NT2/D1 (cell line): Measurements from ENCODE around the gene TTLL11.

Source experiments
- DNase-seq: peaks from one replicate; pipeline ENCODE4 v3.0.0-alpha.2; 2011; ENCODE audit warnings: low read depth, low spot score
- H3K27me3 ChIP-seq: 2 replicates; pipeline ENCODE4 v1.6.0; 2011; ENCODE audit warnings: mild to moderate bottlenecking; ENCODE audit not compliant: insufficient read length, insufficient read depth
- H3K36me3 ChIP-seq: 2 replicates; pipeline ENCODE4 v1.6.1; 2011; ENCODE audit warnings: mild to moderate bottlenecking, low read length, mixed read lengths; ENCODE audit not compliant: insufficient read depth, insufficient read length
- H3K4me1 ChIP-seq: 2 replicates; pipeline ENCODE4 v1.5.1; 2011; ENCODE audit not compliant: insufficient read depth, insufficient read length
- H3K4me3 ChIP-seq: 2 replicates; pipeline ENCODE4 v1.5.1; 2011; ENCODE audit warnings: low read depth; ENCODE audit not compliant: insufficient read length
- H3K9ac ChIP-seq: 2 replicates; pipeline ENCODE4 v1.6.0; 2011; ENCODE audit warnings: low read depth; ENCODE audit not compliant: insufficient read length
- H3K9me3 ChIP-seq: 2 replicates; pipeline ENCODE4 v1.5.1; 2011; ENCODE audit warnings: mild to moderate bottlenecking, low read length; ENCODE audit not compliant: insufficient read depth
- SUZ12 ChIP-seq: IDR thresholded peaks from 2 replicates; pipeline ENCODE4 v1.6.1; 2011; ENCODE audit not compliant: insufficient read length, insufficient read depth; ENCODE audit errors: extremely low read depth
- YY1 ChIP-seq: IDR thresholded peaks from 2 replicates; pipeline ENCODE4 v1.6.1; 2011; ENCODE audit not compliant: insufficient read length, insufficient read depth
- ZNF274 ChIP-seq: IDR thresholded peaks from 2 replicates; pipeline ENCODE4 v1.6.1; 2011; ENCODE audit warnings: mild to moderate bottlenecking, low read depth, low read length

The TTLL11 gene

DNA sequence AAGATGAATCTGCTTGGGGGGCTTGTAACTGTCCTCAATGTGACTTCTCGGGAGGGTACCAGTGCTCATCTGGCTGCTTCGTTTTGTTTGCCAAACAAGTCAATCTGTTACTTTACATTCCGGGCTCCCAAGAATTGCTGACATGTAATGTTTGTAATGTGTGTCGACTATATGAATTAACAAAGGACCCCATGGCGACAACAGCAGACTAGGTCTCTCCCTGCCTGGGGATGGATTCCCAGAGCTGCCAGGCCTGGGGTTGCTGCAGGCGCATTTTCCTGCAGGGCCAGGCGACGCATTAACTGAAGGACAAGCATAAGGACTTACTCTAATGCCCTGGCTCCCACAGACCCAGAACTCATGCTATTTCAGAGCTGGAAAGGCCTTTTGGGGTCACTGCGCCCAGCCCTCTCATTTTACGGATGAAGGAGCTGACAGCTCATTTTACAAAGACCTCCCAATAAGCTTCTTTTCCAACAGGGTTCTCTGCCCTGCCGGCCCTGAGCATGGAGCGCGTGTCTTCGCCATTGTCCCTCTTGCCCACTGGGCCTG is 214.8 kb downstream of the TTLL11 start:
- no peak overlapping the region for H3K4me3 ChIP-seq
- H3K9me3 ChIP-seq, result no peaks in the 10 kb centered on the region
- peaks cover 7% of the 10 kb centered on the region for H3K27me3 ChIP-seq
- H3K36me3 ChIP-seq, result no peaks in the 10 kb centered on the region
- peaks cover 4% of the 10 kb centered on the region for H3K4me1 ChIP-seq
- TF ChIP-seq SUZ12 (no peak), ZNF274 (no peak), YY1 (no peak)
- no peak for DNase-seq
- no peak overlapping the region for H3K9ac ChIP-seq

GRCh38 chr9:121876658-121877271 is 216.3 kb downstream of the TTLL11 start:
- DNase-seq, result no peak
- no peak overlapping the region for H3K4me3 ChIP-seq
- no peaks in the 10 kb centered on the region for H3K36me3 ChIP-seq
- no peak overlapping the region for H3K9ac ChIP-seq
- H3K27me3 ChIP-seq, result peaks cover 5% of the 10 kb centered on the region
- H3K4me1 ChIP-seq, result peaks cover 4% of the 10 kb centered on the region
- no peaks in the 10 kb centered on the region for H3K9me3 ChIP-seq
- no peak for TF ChIP-seq ZNF274
- no peak for TF ChIP-seq YY1
- TF ChIP-seq SUZ12, result no peak

- Histone ChIP-seq H3K4me3 (no peak overlapping the region), H3K9ac (no peak overlapping the region), H3K27me3 (peaks cover 10% of the 10 kb centered on the region), H3K36me3 (no peaks in the 10 kb centered on the region), H3K9me3 (no peaks in the 10 kb centered on the region), H3K4me1 (peaks cover 4% of the 10 kb centered on the region)
- no peak for TF ChIP-seq YY1
- no peak for TF ChIP-seq SUZ12
- TF ChIP-seq ZNF274, result no peak
- DNase-seq, result no peak
Measured at GRCh38 chr9:121876255-121876654, 216.9 kb downstream of the TTLL11 start.

DNA sequence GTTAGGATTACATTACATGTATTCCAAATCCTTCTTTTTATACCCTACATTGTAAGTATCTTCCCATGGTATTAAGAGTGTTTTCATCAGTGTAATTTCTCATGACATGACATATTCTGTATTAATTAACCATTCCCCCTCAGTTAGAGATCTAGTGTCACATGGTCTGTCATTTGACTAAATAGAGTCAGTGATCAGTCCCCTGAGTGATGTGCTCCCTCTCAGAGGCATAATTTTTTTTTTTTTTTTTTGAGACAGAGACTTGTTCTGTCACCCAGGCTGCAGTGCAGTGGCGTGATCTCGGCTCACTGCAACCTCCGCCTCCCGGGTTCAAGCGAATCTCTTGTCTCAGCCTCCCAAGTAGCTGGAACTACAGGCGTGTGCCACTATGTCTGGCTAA is 218.6 kb downstream of the TTLL11 start:
- Histone ChIP-seq H3K9me3 (no peaks in the 10 kb centered on the region), H3K4me1 (peaks cover 4% of the 10 kb centered on the region), H3K4me3 (no peak overlapping the region), H3K36me3 (no peaks in the 10 kb centered on the region), H3K9ac (no peak overlapping the region), H3K27me3 (peaks cover 10% of the 10 kb centered on the region)
- no peak for TF ChIP-seq ZNF274
- no peak for TF ChIP-seq SUZ12
- TF ChIP-seq YY1, result no peak
- no peak for DNase-seq

DNA sequence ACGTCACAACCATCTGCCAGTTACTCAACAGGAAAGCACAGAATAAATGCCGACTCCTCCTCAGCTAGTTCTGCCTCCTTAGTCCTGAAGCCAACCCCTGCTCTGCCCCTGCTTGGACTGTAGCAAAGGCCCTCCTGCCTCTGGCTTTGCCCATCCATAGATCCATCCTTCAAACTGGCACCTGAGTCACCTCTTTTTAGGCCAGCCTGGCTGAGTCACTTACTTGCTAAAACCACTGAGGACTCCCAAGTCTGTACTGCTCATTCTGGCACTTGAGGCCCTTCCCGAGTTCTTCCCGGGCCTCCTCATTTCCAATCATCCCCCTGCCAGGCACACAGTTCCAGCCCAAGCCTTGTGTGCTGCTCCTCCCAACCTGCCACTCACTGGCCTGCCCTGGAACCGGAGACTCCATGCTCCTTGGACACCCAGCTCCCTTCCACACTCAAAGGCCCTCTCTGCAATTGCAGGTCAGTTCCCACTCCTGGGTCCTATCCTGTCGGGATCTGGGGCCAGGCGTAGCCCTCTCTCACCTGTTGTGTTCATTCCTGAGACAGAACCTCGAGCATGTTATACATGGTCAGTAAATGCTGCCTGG is 221.6 kb downstream of the TTLL11 start:
- Histone ChIP-seq H3K9ac (no peak overlapping the region), H3K9me3 (no peaks in the 10 kb centered on the region), H3K27me3 (peaks cover 7% of the 10 kb centered on the region), H3K4me1 (no peaks in the 10 kb centered on the region), H3K4me3 (no peak overlapping the region), H3K36me3 (no peaks in the 10 kb centered on the region)
- TF ChIP-seq YY1 (no peak), SUZ12 (no peak), ZNF274 (no peak)
- DNase-seq, result no peak

DNA sequence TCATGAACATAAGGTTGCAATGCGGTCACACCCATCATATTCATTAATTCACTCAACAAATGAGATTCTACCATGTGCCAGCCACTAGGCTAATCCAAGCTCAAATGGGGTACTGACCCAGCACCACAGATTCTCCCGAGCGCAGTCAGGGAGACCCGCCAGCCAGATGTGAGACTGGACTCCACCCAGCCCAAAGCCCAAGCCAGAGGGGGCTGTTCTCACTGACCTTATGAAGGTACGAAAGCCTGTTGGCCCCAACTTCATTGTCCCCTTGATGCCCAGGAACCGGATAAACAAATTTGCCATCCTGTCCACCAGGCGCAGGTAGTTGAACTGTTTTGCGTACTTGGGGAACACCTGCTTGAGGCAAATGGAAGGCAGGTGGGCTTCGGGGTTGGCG is 222.8 kb downstream of the TTLL11 start:
- Histone ChIP-seq H3K27me3 (peaks cover 7% of the 10 kb centered on the region), H3K36me3 (no peaks in the 10 kb centered on the region), H3K9ac (no peak overlapping the region), H3K9me3 (no peaks in the 10 kb centered on the region), H3K4me3 (no peak overlapping the region), H3K4me1 (no peaks in the 10 kb centered on the region)
- no peak for DNase-seq
- no peak for TF ChIP-seq ZNF274
- TF ChIP-seq SUZ12, result no peak
- TF ChIP-seq YY1, result no peak

DNA sequence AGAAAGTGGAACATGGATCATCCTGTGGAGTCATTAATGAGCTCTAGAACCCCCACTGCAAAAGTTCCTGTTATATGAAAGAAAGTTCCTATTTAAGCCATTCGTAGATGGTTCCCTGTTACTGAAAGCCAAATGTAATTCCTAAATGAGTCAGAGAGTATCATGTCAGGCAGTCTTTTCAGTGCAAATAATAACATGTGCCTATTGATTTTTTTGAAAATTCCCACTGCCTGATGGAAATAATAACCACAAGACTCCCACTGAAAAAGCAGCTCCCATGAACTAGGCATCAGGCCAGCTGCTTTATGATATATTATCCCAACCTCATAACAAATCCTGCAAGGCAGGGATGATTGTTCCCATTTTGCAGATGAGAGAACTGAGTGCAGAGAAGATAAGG is 224.5 kb downstream of the TTLL11 start:
- Histone ChIP-seq H3K9ac (no peak overlapping the region), H3K9me3 (no peaks in the 10 kb centered on the region), H3K27me3 (peaks cover 7% of the 10 kb centered on the region), H3K4me1 (no peaks in the 10 kb centered on the region), H3K4me3 (no peak overlapping the region), H3K36me3 (no peaks in the 10 kb centered on the region)
- no peak for TF ChIP-seq YY1
- no peak for DNase-seq

DNA sequence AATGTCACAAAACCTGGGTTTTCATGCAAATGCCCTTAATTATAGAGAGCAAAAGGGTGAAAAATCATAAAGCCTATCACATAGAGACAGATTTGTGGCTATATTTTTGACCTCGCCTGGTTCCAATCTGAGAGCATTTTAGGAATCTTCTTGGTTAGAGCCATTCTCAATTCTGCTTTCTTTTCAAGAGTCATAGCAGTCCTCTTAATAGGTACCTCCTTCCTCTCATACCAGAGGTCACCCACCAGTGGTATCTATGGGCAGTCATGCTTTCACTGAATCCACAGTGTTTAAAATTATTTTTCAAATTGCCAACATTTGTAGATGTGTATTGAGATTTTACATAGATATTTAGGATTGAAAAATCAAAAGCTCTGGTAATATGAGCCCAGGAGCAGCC is 226.2 kb downstream of the TTLL11 start:
- TF ChIP-seq SUZ12 (no peak), ZNF274 (no peak), YY1 (no peak)
- H3K9me3 ChIP-seq, result no peaks in the 10 kb centered on the region
- DNase-seq, result no peak

More for the DNA sequence above, 226.2 kb downstream of the TTLL11 start:
- H3K4me1 ChIP-seq, result no peaks in the 10 kb centered on the region
- H3K9ac ChIP-seq, result no peak overlapping the region
- peaks cover 7% of the 10 kb centered on the region for H3K27me3 ChIP-seq
- H3K36me3 ChIP-seq, result no peaks in the 10 kb centered on the region
- no peak overlapping the region for H3K4me3 ChIP-seq
